ENCODE measurements around the gene PCNX1. TPM values are rescaled to one million over a fixed set of nuclear protein-coding genes. Genes with fewer than 3 reads are reported as not detected.

Gene PCNX1
- total and polyA plus RNA-seq, 2 experiments from 2014 or later: 6.9 to 33.5 TPM

- H3F3A ChIP-seq (ENCODE audit: insufficient read depth): peaks cover 40% of the 10 kb centered on the region
- H3K9me2 ChIP-seq (ENCODE audit: insufficient read depth): no peaks in the 10 kb centered on the region
- no peaks in the 10 kb centered on the region for H4K20me1 ChIP-seq (ENCODE audit: insufficient read depth)
- no peak overlapping the region for H2AFZ ChIP-seq
- peaks cover 58% of the 10 kb centered on the region for H3K4me1 ChIP-seq (ENCODE audit: insufficient read depth)
- WGBS, 2 experiments (ENCODE audit: low coverage in 1 of 2, low lambda C conversion rate in 2 of 2, missing lambda C conversion rate in 2 of 2): 97 to 98% methylated on average over 2 of the region's 2 CpGs
- no peaks in the 10 kb centered on the region for H3K9me3 ChIP-seq (ENCODE audit: low read depth)
- no peaks in the 10 kb centered on the region for H3K79me2 ChIP-seq (ENCODE audit: insufficient read depth)
- in situ Hi-C loops (cut with MboI): no loop called here
- TF ChIP-seq EZH2 (IDR thresholded peaks at IDR 0.05; ENCODE audit: insufficient read depth, poor library complexity, severe bottlenecking): no peak
- TF ChIP-seq EZH2phosphoT487 (IDR thresholded peaks at IDR 0.05; ENCODE audit: insufficient read depth, low read depth): no peak
- DNase-seq: no peak
- H3K27ac ChIP-seq: no peak overlapping the region
- no peaks in the 10 kb centered on the region for H3K27me3 ChIP-seq (replicated peaks; ENCODE audit: insufficient read depth)
- H3K36me3 ChIP-seq (ENCODE audit: low read depth): no peaks in the 10 kb centered on the region
- H3K9ac ChIP-seq: no peak overlapping the region
- H3K4me3 ChIP-seq: no peak overlapping the region
- no peak overlapping the region for H3K4me2 ChIP-seq (ENCODE audit: unreplicated experiment)
These were observed 15.5 kb upstream of the PCNX1 start for GRCh38 chr14:70891737-70892136.

GRCh38 chr14:70893062-70893845, 14.0 kb upstream of the PCNX1 start:
- WGBS, 2 experiments (ENCODE audit: low coverage in 1 of 2, low lambda C conversion rate in 2 of 2, missing lambda C conversion rate in 2 of 2): 93 to 95% methylated on average over 13 of the region's 13 CpGs
- DNase-seq: no peak
- H3K4me1 ChIP-seq (ENCODE audit: insufficient read depth): peaks cover 57% of the 10 kb centered on the region
- in situ Hi-C loops (cut with MboI): no loop called here
- no peak overlapping the region for H3K27ac ChIP-seq
- H3K4me3 ChIP-seq: no peak overlapping the region
- no peak overlapping the region for H3K9ac ChIP-seq
- H3K27me3 ChIP-seq (replicated peaks; ENCODE audit: insufficient read depth): no peaks in the 10 kb centered on the region
- no peaks in the 10 kb centered on the region for H3K9me2 ChIP-seq (ENCODE audit: insufficient read depth)
- no peak overlapping the region for H3K4me2 ChIP-seq (ENCODE audit: unreplicated experiment)
- H3F3A ChIP-seq (ENCODE audit: insufficient read depth): peaks cover 39% of the 10 kb centered on the region
- no peak overlapping the region for H2AFZ ChIP-seq
- no peaks in the 10 kb centered on the region for H3K79me2 ChIP-seq (ENCODE audit: insufficient read depth)
- H3K9me3 ChIP-seq (ENCODE audit: low read depth): no peaks in the 10 kb centered on the region
- no peaks in the 10 kb centered on the region for H4K20me1 ChIP-seq (ENCODE audit: insufficient read depth)
- TF ChIP-seq EZH2phosphoT487 (IDR thresholded peaks at IDR 0.05; ENCODE audit: insufficient read depth, low read depth): no peak
- TF ChIP-seq EZH2 (IDR thresholded peaks at IDR 0.05; ENCODE audit: insufficient read depth, poor library complexity, severe bottlenecking): no peak
- no peaks in the 10 kb centered on the region for H3K36me3 ChIP-seq (ENCODE audit: low read depth)

GRCh38 chr14:70893858-70894291, 13.4 kb upstream of the PCNX1 start:
- Histone ChIP-seq H3K36me3 (ENCODE audit: low read depth) (no peaks in the 10 kb centered on the region), H3K4me2 (ENCODE audit: unreplicated experiment) (no peak overlapping the region), H3K4me3 (no peak overlapping the region), H3K4me1 (ENCODE audit: insufficient read depth) (peaks cover 57% of the 10 kb centered on the region), H4K20me1 (ENCODE audit: insufficient read depth) (no peaks in the 10 kb centered on the region), H3K9me2 (ENCODE audit: insufficient read depth) (no peaks in the 10 kb centered on the region), H3K79me2 (ENCODE audit: insufficient read depth) (no peaks in the 10 kb centered on the region), H3F3A (ENCODE audit: insufficient read depth) (peaks cover 38% of the 10 kb centered on the region), H3K27ac (no peak overlapping the region), H3K9ac (no peak overlapping the region), H3K9me3 (ENCODE audit: low read depth) (no peaks in the 10 kb centered on the region), H2AFZ (no peak overlapping the region), H3K27me3 (replicated peaks; ENCODE audit: insufficient read depth) (no peaks in the 10 kb centered on the region)
- 91 to 92% methylated on average over 5 of the region's 5 CpGs for WGBS, 2 experiments (ENCODE audit: low coverage in 1 of 2, low lambda C conversion rate in 2 of 2, missing lambda C conversion rate in 2 of 2)
- TF ChIP-seq EZH2 (IDR thresholded peaks at IDR 0.05; ENCODE audit: insufficient read depth, poor library complexity, severe bottlenecking): no peak
- TF ChIP-seq EZH2phosphoT487 (IDR thresholded peaks at IDR 0.05; ENCODE audit: insufficient read depth, low read depth): no peak
- in situ Hi-C loops (cut with MboI): no loop called here
- DNase-seq: no peak

- TF ChIP-seq EZH2 (IDR thresholded peaks at IDR 0.05; ENCODE audit: insufficient read depth, poor library complexity, severe bottlenecking) (no peak), EZH2phosphoT487 (IDR thresholded peaks at IDR 0.05; ENCODE audit: insufficient read depth, low read depth) (no peak)
- Histone ChIP-seq H3K4me1 (ENCODE audit: insufficient read depth) (peaks cover 56% of the 10 kb centered on the region), H2AFZ (no peak overlapping the region), H3F3A (ENCODE audit: insufficient read depth) (peaks cover 29% of the 10 kb centered on the region), H3K9me2 (ENCODE audit: insufficient read depth) (no peaks in the 10 kb centered on the region), H3K79me2 (ENCODE audit: insufficient read depth) (no peaks in the 10 kb centered on the region), H3K27ac (no peak overlapping the region), H3K27me3 (replicated peaks; ENCODE audit: insufficient read depth) (no peaks in the 10 kb centered on the region), H3K4me2 (ENCODE audit: unreplicated experiment) (no peak overlapping the region), H3K4me3 (no peak overlapping the region), H3K9ac (no peak overlapping the region), H3K9me3 (ENCODE audit: low read depth) (no peaks in the 10 kb centered on the region), H3K36me3 (ENCODE audit: low read depth) (no peaks in the 10 kb centered on the region), H4K20me1 (ENCODE audit: insufficient read depth) (no peaks in the 10 kb centered on the region)
- DNase-seq: peak; percentile 47
- 48 to 51% methylated on average over 2 of the region's 2 CpGs for WGBS, 2 experiments (ENCODE audit: low coverage in 1 of 2, low lambda C conversion rate in 2 of 2, missing lambda C conversion rate in 2 of 2)
- in situ Hi-C loops (cut with MboI): no loop called here
These were observed 12.4 kb upstream of the PCNX1 start for GRCh38 chr14:70894868-70895267.

Data from GM23248 (cell line).